ENCODE data around the gene TRPC1.

The TRPC1 gene

GRCh38 chr3:142726017-142726416 is 2.2 kb downstream of the TRPC1 start (continued):
- no peak for TF ChIP-seq ZBTB11 (tag by site-specific recombination; conservative IDR thresholded peaks at IDR 0.05; ENCODE audit: low read depth)
- TF ChIP-seq ZNF362 (tag by site-specific recombination; IDR thresholded peaks at IDR 0.05): no peak
- TF ChIP-seq ZSCAN4 (tag by site-specific recombination; IDR thresholded peaks at IDR 0.05): no peak
- no peak for TF ChIP-seq ZNF266 (tag by site-specific recombination; IDR thresholded peaks at IDR 0.05; ENCODE audit: low read depth)
- TF ChIP-seq ZNF2 (tag by site-specific recombination; IDR thresholded peaks at IDR 0.05): no peak
- TF ChIP-seq ZNF677 (tag by site-specific recombination; IDR thresholded peaks at IDR 0.05): no peak

- Histone ChIP-seq H3K4me3 (ENCODE audit: low read depth, low read length) (no peak overlapping the region), H3K4me1 (ENCODE audit: control insufficient read depth, insufficient read depth, low read length) (no peaks in the 10 kb centered on the region), H3K27ac (ENCODE audit: extremely low read depth, low read depth, low read length) (no peak overlapping the region), H3K9me3 (ENCODE audit: control insufficient read depth, insufficient read depth, low read depth, low read length) (no peaks in the 10 kb centered on the region), H3K36me3 (ENCODE audit: control insufficient read depth in 2 of 2, insufficient read depth in 1 of 2, low read length in 2 of 2) (no peaks in the 10 kb centered on the region)
- TF ChIP-seq ZNF707 (tag by site-specific recombination; IDR thresholded peaks at IDR 0.05) (no peak), FEZF1 (tag by site-specific recombination; IDR thresholded peaks at IDR 0.05) (no peak), ZNF19 (tag by site-specific recombination; IDR thresholded peaks at IDR 0.05; ENCODE audit: low read depth) (no peak), ZNF692 (tag by site-specific recombination; IDR thresholded peaks at IDR 0.05) (no peak), ZNF37A (tag by site-specific recombination; IDR thresholded peaks at IDR 0.05) (no peak), BCL11B (tag by site-specific recombination; IDR thresholded peaks at IDR 0.05; ENCODE audit: low read depth) (no peak), KLF17 (tag by site-specific recombination; IDR thresholded peaks at IDR 0.05) (no peak), KLF10 (tag by site-specific recombination; IDR thresholded peaks at IDR 0.05) (no peak), ZBTB8A (tag by site-specific recombination; IDR thresholded peaks at IDR 0.05) (no peak), ZIC2 (tag by site-specific recombination; IDR thresholded peaks at IDR 0.05) (no peak), ZNF658 (tag by site-specific recombination; IDR thresholded peaks at IDR 0.05) (no peak), YY2 (tag by site-specific recombination; IDR thresholded peaks at IDR 0.05) (no peak), RBAK (tag by site-specific recombination; IDR thresholded peaks at IDR 0.05) (no peak), PRDM4 (tag by site-specific recombination; IDR thresholded peaks at IDR 0.05) (no peak)
- POLR2A ChIA-PET: no interaction called here
- CTCF ChIA-PET: interaction anchor here (0.6 to 0.7 kb wide), 2 partner anchors 146 to 1290 kb away, joined by 3 to 4 read pairs; no protein-coding TSS in a partner anchor
These were observed 8.2 kb downstream of the TRPC1 start for GRCh38 chr3:142732066-142732465.
